CD14-positive monocyte (primary cell): ENCODE data around the gene PLXNA2. TPM values are rescaled to one million over a fixed set of nuclear protein-coding genes. Genes with fewer than 3 reads are reported as not detected.

Source experiments
- DNase-seq, 3 donors: peaks; one replicate each; pipeline ENCODE4 v3.0.0-alpha.2; 2011 to 2022
- H2AFZ ChIP-seq: 2 replicates; pipeline ENCODE4 v1.6.0; 2012; ENCODE audit warnings: mild to moderate bottlenecking, low read depth, low read length, inconsistent platforms; ENCODE audit not compliant: insufficient read depth, poor library complexity, severe bottlenecking
- H3K27ac ChIP-seq, 2 donors: 1 replicate in 1 of 2; 2 replicates in 1 of 2; pipeline ENCODE4 v1.5.1; 2012 to 2013; ENCODE audit warnings: low read length in 2 of 2, control low read depth in 1 of 2, inconsistent platforms in 1 of 2, low read depth in 1 of 2, mild to moderate bottlenecking in 1 of 2
- H3K27me3 ChIP-seq, 2 donors: one replicate each; pipeline versions ENCODE4 v1.6.0 to v1.6.1; 2011 to 2013; ENCODE audit warnings: low read length in 2 of 2; ENCODE audit not compliant: control insufficient read depth in 2 of 2, insufficient read depth in 2 of 2
- H3K36me3 ChIP-seq, 2 donors: replicated peaks in 1 of 2; 1 replicate in 1 of 2; 2 replicates in 1 of 2; pipeline versions ENCODE4 v1.5.1 to v1.6.1; 2012 to 2013; ENCODE audit warnings: low read length in 2 of 2, control low read depth in 1 of 2, inconsistent platforms in 1 of 2, mild to moderate bottlenecking in 1 of 2; ENCODE audit not compliant: insufficient read depth in 2 of 2, control insufficient read depth in 1 of 2
- H3K4me1 ChIP-seq, 2 donors: 1 replicate in 1 of 2; 2 replicates in 1 of 2; pipeline versions ENCODE4 v1.5.1 to v1.6.1; 2012 to 2013; ENCODE audit warnings: low read length in 2 of 2, control low read depth in 1 of 2, inconsistent platforms in 1 of 2, mild to moderate bottlenecking in 1 of 2, moderate library complexity in 1 of 2; ENCODE audit not compliant: insufficient read depth in 2 of 2, control insufficient read depth in 1 of 2
- H3K4me2 ChIP-seq: replicated peaks from 2 replicates; pipeline ENCODE3; 2012; ENCODE audit warnings: low read length, moderate library complexity, mild to moderate bottlenecking; ENCODE audit not compliant: poor library complexity, severe bottlenecking; ENCODE audit errors: extremely low read depth
- H3K4me3 ChIP-seq, 3 experiments: fragments of 200-600 bp in 1 of 3; sonication (generic) in 1 of 3; replicated peaks in 1 of 3; 1 replicate in 2 of 3; 2 replicates in 1 of 3; pipeline ENCODE4 v1.5.1; 2011 to 2013; ENCODE audit warnings: low read length in 3 of 3, mild to moderate bottlenecking in 3 of 3, control low read depth in 2 of 3, low read depth in 2 of 3, inconsistent platforms in 1 of 3, moderate library complexity in 1 of 3
- H3K79me2 ChIP-seq: 2 replicates; pipeline ENCODE4 v1.6.0; 2012; ENCODE audit warnings: mild to moderate bottlenecking, control low read depth, inconsistent platforms, low read length, moderate library complexity; ENCODE audit not compliant: insufficient read depth
- H3K9ac ChIP-seq: 2 replicates; pipeline ENCODE4 v1.6.0; 2017; ENCODE audit warnings: low read length, mild to moderate bottlenecking; ENCODE audit not compliant: insufficient read depth, poor library complexity, severe bottlenecking
- H3K9me3 ChIP-seq, 2 donors: replicated peaks in 1 of 2; 1 replicate in 1 of 2; 2 replicates in 1 of 2; pipeline versions ENCODE4 v1.5.1 to v1.6.1; 2012 to 2013; ENCODE audit warnings: low read length in 2 of 2, control low read depth in 1 of 2; ENCODE audit not compliant: control insufficient read depth in 1 of 2, insufficient read depth in 1 of 2
- H4K20me1 ChIP-seq: 2 replicates; pipeline ENCODE4 v1.6.0; 2012; ENCODE audit warnings: mild to moderate bottlenecking, low read length, control low read depth, moderate library complexity; ENCODE audit not compliant: insufficient read depth
- H3K27ac Mint-ChIP-seq, 7 donors: one replicate each; pipeline ENCODE4 v1.8.0; 2020; ENCODE audit warnings: mild to moderate bottlenecking in 7 of 7, mixed read lengths in 7 of 7, moderate library complexity in 6 of 7, inconsistent platforms in 2 of 7
- H3K27me3 Mint-ChIP-seq, 3 donors: one replicate each; pipeline ENCODE4 v1.8.0; 2021 to 2022; ENCODE audit warnings: low read depth in 3 of 3, mild to moderate bottlenecking in 3 of 3, mixed read lengths in 3 of 3, moderate library complexity in 3 of 3, inconsistent platforms in 1 of 3
- H3K36me3 Mint-ChIP-seq, 2 donors: one replicate each; pipeline ENCODE4 v1.8.0; 2020; ENCODE audit warnings: mixed read lengths in 2 of 2, inconsistent platforms in 1 of 2, mild to moderate bottlenecking in 1 of 2
- H3K4me1 Mint-ChIP-seq: one replicate; pipeline ENCODE4 v1.8.0; 2020; ENCODE audit warnings: mild to moderate bottlenecking, mixed read lengths
- H3K4me3 Mint-ChIP-seq, 2 donors: one replicate each; pipeline ENCODE4 v1.8.0; 2020; ENCODE audit warnings: mild to moderate bottlenecking in 2 of 2, mixed read lengths in 2 of 2, moderate library complexity in 1 of 2
- H3K9me3 Mint-ChIP-seq, 7 donors: one replicate each; pipeline ENCODE4 v1.8.0; 2020 to 2022; ENCODE audit warnings: mixed read lengths in 7 of 7, mild to moderate bottlenecking in 6 of 7, moderate library complexity in 6 of 7, inconsistent platforms in 2 of 7
- WGBS: methylation state at CpG from one replicate; pipeline ENCODE4 v1.1.5; 2013; ENCODE audit warnings: missing lambda C conversion rate; ENCODE audit not compliant: insufficient coverage; 5-methylcytosine and 5-hydroxymethylcytosine counted together
- intact Hi-C, 2 donors: fragments of 100-400 bp; cut with micrococcal nuclease; formaldehyde crosslinking; loops; one replicate each; pipeline versions ENCODE4 v1.15.0 to v1.15.1; 2023
- polyA plus RNA-seq, 3 donors: library from polyadenylated mRNA; depleted of rRNA in 1 of 3; unstranded in 2 of 3; stranded (reverse) in 1 of 3; fragments of 300-500 nt in 2 of 3; fragments of >200 nt in 1 of 3; fragmentation: Illumina TruSeq in 2 of 3; gene quantifications; 1 replicate in 2 of 3; 2 replicates in 1 of 3; pipeline ENCODE4 v1.2.3, GENCODE V29; 2012 to 2021
- TF ChIP-seq, protein P1 (sequence below): fragments of 200-600 bp; IDR thresholded peaks from one replicate; pipeline ENCODE4 v1.8.0; 2022; ENCODE audit warnings: antibody characterized with exemption, mild to moderate bottlenecking

PLXNA2 gene
- polyA plus RNA-seq, 3 donors: 0.75 to 2.1 (median 1.1) TPM

- no peak overlapping the region for H3K4me2 ChIP-seq
- no peak overlapping the region for H3K27ac ChIP-seq
- no peaks in the 10 kb centered on the region for H3K36me3 ChIP-seq
- H3K4me1 ChIP-seq: peaks cover 0 to 4% of the 10 kb centered on the region in 2 donors
- TF ChIP-seq, protein P1, sequence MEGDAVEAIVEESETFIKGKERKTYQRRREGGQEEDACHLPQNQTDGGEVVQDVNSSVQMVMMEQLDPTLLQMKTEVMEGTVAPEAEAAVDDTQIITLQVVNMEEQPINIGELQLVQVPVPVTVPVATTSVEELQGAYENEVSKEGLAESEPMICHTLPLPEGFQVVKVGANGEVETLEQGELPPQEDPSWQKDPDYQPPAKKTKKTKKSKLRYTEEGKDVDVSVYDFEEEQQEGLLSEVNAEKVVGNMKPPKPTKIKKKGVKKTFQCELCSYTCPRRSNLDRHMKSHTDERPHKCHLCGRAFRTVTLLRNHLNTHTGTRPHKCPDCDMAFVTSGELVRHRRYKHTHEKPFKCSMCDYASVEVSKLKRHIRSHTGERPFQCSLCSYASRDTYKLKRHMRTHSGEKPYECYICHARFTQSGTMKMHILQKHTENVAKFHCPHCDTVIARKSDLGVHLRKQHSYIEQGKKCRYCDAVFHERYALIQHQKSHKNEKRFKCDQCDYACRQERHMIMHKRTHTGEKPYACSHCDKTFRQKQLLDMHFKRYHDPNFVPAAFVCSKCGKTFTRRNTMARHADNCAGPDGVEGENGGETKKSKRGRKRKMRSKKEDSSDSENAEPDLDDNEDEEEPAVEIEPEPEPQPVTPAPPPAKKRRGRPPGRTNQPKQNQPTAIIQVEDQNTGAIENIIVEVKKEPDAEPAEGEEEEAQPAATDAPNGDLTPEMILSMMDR: no peak
- H2AFZ ChIP-seq: no peak overlapping the region
- no peak for DNase-seq
- no peaks in the 10 kb centered on the region for H3K79me2 ChIP-seq
- H3K27me3 ChIP-seq: no peaks in the 10 kb centered on the region
- no peak overlapping the region for H3K4me3 ChIP-seq
- no peak overlapping the region for H3K27ac Mint-ChIP-seq
- H3K36me3 Mint-ChIP-seq: no peaks in the 10 kb centered on the region
- H3K9ac ChIP-seq: no peak overlapping the region
- no peaks in the 10 kb centered on the region for H3K9me3 ChIP-seq
- H3K27me3 Mint-ChIP-seq: peaks cover 2 to 13% (median 9%) of the 10 kb centered on the region in 3 donors
- 87% methylated on average over 1 of the region's 2 CpGs for WGBS
- H4K20me1 ChIP-seq: no peaks in the 10 kb centered on the region
- H3K9me3 Mint-ChIP-seq: no peaks in the 10 kb centered on the region
- H3K4me3 Mint-ChIP-seq: no peak overlapping the region
- intact Hi-C loops: no loop called here
- H3K4me1 Mint-ChIP-seq: peaks cover 6% of the 10 kb centered on the region
Measured at GRCh38 chr1:208127284-208127683, 116.9 kb downstream of the PLXNA2 start.

- Mint-ChIP-seq H3K9me3 (no peaks in the 10 kb centered on the region), H3K4me3 (no peak overlapping the region), H3K27ac (no peak overlapping the region), H3K36me3 (no peaks in the 10 kb centered on the region), H3K27me3 (peaks cover 2 to 7% (median 3%) of the 10 kb centered on the region in 3 donors), H3K4me1 (no peaks in the 10 kb centered on the region)
- Histone ChIP-seq H3K79me2 (no peaks in the 10 kb centered on the region), H3K9me3 (no peaks in the 10 kb centered on the region), H3K9ac (no peak overlapping the region), H3K4me2 (no peak overlapping the region), H3K27ac (no peak overlapping the region), H3K4me3 (no peak overlapping the region), H4K20me1 (no peaks in the 10 kb centered on the region), H2AFZ (no peak overlapping the region), H3K4me1 (peaks cover 0 to 4% of the 10 kb centered on the region in 2 donors), H3K27me3 (no peaks in the 10 kb centered on the region), H3K36me3 (no peaks in the 10 kb centered on the region)
- intact Hi-C loops: no loop called here
- no peak for DNase-seq
- WGBS: no CpG with 5 or more reads among the region's 2 CpGs
- TF ChIP-seq, protein P1: no peak
Measured at GRCh38 chr1:208126108-208126507, 118.1 kb downstream of the PLXNA2 start.
